Lung (tissue), 12 donors: ENCODE data around the gene UGT1A6. TPM values are rescaled to one million over a fixed set of nuclear protein-coding genes. Genes with fewer than 3 reads are reported as not detected.

Experiments used
- ATAC-seq: fragments of 200-7000 bp; cut with Tn5 transposase; one replicate; pipeline ENCODE4 v1.9.1; 2020; ENCODE audit warnings: moderate number of reproducible peaks; ENCODE audit not compliant: insufficient read depth, low FRiP score
- DNase-seq, 3 donors: peaks; one replicate each; pipeline ENCODE4 v3.0.0-alpha.2; 2013 to 2017
- H3K27ac ChIP-seq, 2 donors: one replicate each; pipeline ENCODE4 v1.5.1; 2013; ENCODE audit warnings: mild to moderate bottlenecking in 2 of 2, moderate library complexity in 2 of 2, control low read depth in 1 of 2, inconsistent platforms in 1 of 2, low read depth in 1 of 2, low read length in 1 of 2
- H3K27me3 ChIP-seq, 3 donors: one replicate each; pipeline ENCODE4 v1.5.1; 2013; ENCODE audit warnings: low read length in 2 of 3; ENCODE audit not compliant: control insufficient read depth in 3 of 3, insufficient read depth in 3 of 3
- H3K36me3 ChIP-seq, 4 donors: one replicate each; pipeline ENCODE4 v1.5.1; 2013; ENCODE audit warnings: low read length in 4 of 4, mild to moderate bottlenecking in 1 of 4, moderate library complexity in 1 of 4; ENCODE audit not compliant: control insufficient read depth in 4 of 4, insufficient read depth in 4 of 4
- H3K4me1 ChIP-seq, 5 donors: one replicate each; pipeline ENCODE4 v1.5.1; 2013; ENCODE audit warnings: low read length in 5 of 5, mild to moderate bottlenecking in 2 of 5, moderate library complexity in 1 of 5; ENCODE audit not compliant: control insufficient read depth in 5 of 5, insufficient read depth in 5 of 5
- H3K4me3 ChIP-seq: one replicate; pipeline ENCODE4 v1.5.1; 2013; ENCODE audit warnings: mild to moderate bottlenecking, control low read depth, moderate library complexity
- H3K9ac ChIP-seq, 2 donors: one replicate each; pipeline ENCODE4 v1.5.1; 2013; ENCODE audit warnings: low read length in 2 of 2, control low read depth in 1 of 2; ENCODE audit not compliant: insufficient read depth in 1 of 2
- H3K9me3 ChIP-seq, 4 donors: one replicate each; pipeline ENCODE4 v1.5.1; 2013; ENCODE audit warnings: low read length in 3 of 4, mild to moderate bottlenecking in 1 of 4, moderate library complexity in 1 of 4; ENCODE audit not compliant: control insufficient read depth in 4 of 4, insufficient read depth in 3 of 4
- CTCF ChIP-seq: IDR thresholded peaks from 2 replicates; pipeline ENCODE4 v1.5.1; 2012; ENCODE audit warnings: mild to moderate bottlenecking; ENCODE audit errors: control extremely low read depth, extremely low read depth
- WGBS, 2 donors: extraction: QIAGEN DNeasy Blood & Tissue Kit; methylation state at CpG; one replicate each; pipeline ENCODE4 v1.1.7; 2013; 5-methylcytosine and 5-hydroxymethylcytosine counted together
- polyA plus RNA-seq, 2 donors: library from polyadenylated mRNA; stranded (reverse); fragments of 200-250 nt; gene quantifications; one replicate each; pipeline ENCODE4 v1.2.1, GENCODE V29; 2013
- total RNA-seq, 2 donors: library from RNA; depleted of rRNA in 1 of 2; stranded (reverse); fragments of >200 nt in 1 of 2; gene quantifications; one replicate each; pipeline ENCODE4 v1.2.1, GENCODE V29; 2014 to 2021
- donor health status: control.
- donor health status: control.
- donor health status: Bipolar disorder and iron deficiency.
- donor health status: healthy.
- donor health status: DM: yes; HTN: yes; CAD: no.

Gene UGT1A6
- total and polyA plus RNA-seq, 4 donors: 0.63 to 2.3 (median 1.5) TPM

- no peak overlapping the region for H3K4me3 ChIP-seq
- WGBS, 2 donors: 69 to 82% methylated on average over 2 of the region's 2 CpGs
- ATAC-seq (no peak), DNase-seq (no peak)
- H3K27ac ChIP-seq: no peak overlapping the region
- peaks cover 0 to 3% (median 0%) of the 10 kb centered on the region in 4 donors for H3K9me3 ChIP-seq
- H3K27me3 ChIP-seq: no peaks in the 10 kb centered on the region
- H3K9ac ChIP-seq: no peak overlapping the region
- H3K4me1 ChIP-seq: no peaks in the 10 kb centered on the region
- no peak for TF ChIP-seq CTCF
- no peaks in the 10 kb centered on the region for H3K36me3 ChIP-seq
These were observed 121.6 kb downstream of the UGT1A6 start for GRCh38 chr2:233814056-233814835.

GRCh38 chr2:233815861-233816260 is 123.2 kb downstream of the UGT1A6 start:
- Histone ChIP-seq H3K27me3 (no peaks in the 10 kb centered on the region), H3K4me3 (no peak overlapping the region), H3K27ac (no peak overlapping the region), H3K9me3 (peaks cover 0 to 3% (median 0%) of the 10 kb centered on the region in 4 donors), H3K9ac (no peak overlapping the region), H3K4me1 (no peaks in the 10 kb centered on the region), H3K36me3 (no peaks in the 10 kb centered on the region)
- no peak for DNase-seq
- no peak for TF ChIP-seq CTCF
- WGBS, 2 donors: 76 to 94% methylated on average over 6 of the region's 6 CpGs
- no peak for ATAC-seq

- ATAC-seq: no peak
- H3K4me1 ChIP-seq: no peaks in the 10 kb centered on the region
- DNase-seq: no peak
- 56 to 73% methylated on average over 2 of the region's 2 CpGs for WGBS, 2 donors
- H3K27me3 ChIP-seq: no peaks in the 10 kb centered on the region
- H3K9ac ChIP-seq: no peak overlapping the region
- no peak for TF ChIP-seq CTCF
- no peaks in the 10 kb centered on the region for H3K36me3 ChIP-seq
- H3K27ac ChIP-seq: no peak overlapping the region
- H3K9me3 ChIP-seq: peaks cover 0 to 2% (median 0%) of the 10 kb centered on the region in 4 donors
- H3K4me3 ChIP-seq: no peak overlapping the region
These were observed 123.6 kb downstream of the UGT1A6 start for GRCh38 chr2:233816334-233816733.
